Peyer's patch (tissue), 4 donors: ENCODE measurements around the gene TOM1L2.
"Not testable (repeated sequence)": the region's sequence is repeated elsewhere in the genome, so short reads cannot be mapped to it uniquely, and the experiment has no call there.

Source experiments
- CTCF ChIP-seq, 6 experiments: fragments of 450-650 bp in 4 of 6; fragments of 200-600 bp in 2 of 6; sonication (generic) in 1 of 6; IDR thresholded peaks; one replicate each; pipeline ENCODE4 v1.5.1; 2017 to 2019; ENCODE audit warnings: antibody characterized with exemption in 6 of 6, mild to moderate bottlenecking in 3 of 6, moderate library complexity in 1 of 6
- POLR2A ChIP-seq, 2 donors: fragments of 450-650 bp; IDR thresholded peaks; one replicate each; pipeline ENCODE4 v1.5.1; 2017; ENCODE audit warnings: antibody characterized with exemption in 2 of 2, mild to moderate bottlenecking in 2 of 2, moderate library complexity in 2 of 2

GRCh38 chr17:17939941-17940340 is 32.3 kb downstream of the TOM1L2 start:
- TF ChIP-seq CTCF, POLR2A (IDR thresholded peaks at IDR 0.05): not testable (repeated sequence)
